Fibroblast of lung (primary cell): ENCODE measurements around the gene NIPAL3.

Source experiments
- CTCF ChIP-seq, 2 donors: IDR thresholded peaks in 1 of 2; conservative IDR thresholded peaks in 1 of 2; 1 replicate in 1 of 2; 2 replicates in 1 of 2; pipeline ENCODE4 v1.5.1; 2011 to 2012; ENCODE audit warnings: low read length in 2 of 2, control low read depth in 1 of 2, inconsistent platforms in 1 of 2, low read depth in 1 of 2, mild to moderate bottlenecking in 1 of 2
- EZH2 ChIP-seq: IDR thresholded peaks from 2 replicates; pipeline ENCODE4 v1.5.1; 2012; ENCODE audit warnings: low read length, control low read depth, mild to moderate bottlenecking; ENCODE audit errors: missing control alignments

GRCh38 chr1:24417681-24418080 is 2.1 kb downstream of the NIPAL3 start:
- TF ChIP-seq CTCF (conservative IDR thresholded peaks at IDR 0.05 in 1 of 2, IDR thresholded peaks at IDR 0.05 in 1 of 2; ENCODE audit: low read depth in 1 of 2, low read length in 2 of 2) = no peak
- no peak for TF ChIP-seq EZH2
